ENCODE results near the gene BEND2.
"Not testable (repeated sequence)": the region's sequence is repeated elsewhere in the genome, so short reads cannot be mapped to it uniquely, and the experiment has no call there.

BEND2 gene

GRCh38 chrX:18220786-18221185, at the start of gene BEND2:
Gene BEND2 (minus strand): TSS chrX:18220886. CDS start chrX:18220750, 136 bp downstream.
- WGBS (ENCODE audit: insufficient coverage, insufficient read length): no CpG with 5 or more reads among the region's 19 CpGs
- no peak within 1 kb of the TSS for H3K4me3 ChIP-seq (ENCODE audit: low read length)

GRCh38 chrX:18255059-18255458, 34.4 kb upstream of the BEND2 start:
- Histone ChIP-seq H3K4me3 (ENCODE audit: low read length) (no peak overlapping the region), H3K36me3 (ENCODE audit: control insufficient read depth, insufficient read depth, low read length) (no peaks in the 10 kb centered on the region), H3K27ac (ENCODE audit: low read length) (no peak overlapping the region), H3K4me1 (ENCODE audit: control insufficient read depth, insufficient read depth, low read length) (no peaks in the 10 kb centered on the region), H3K9me3 (ENCODE audit: control insufficient read depth, insufficient read depth, low read length) (no peaks in the 10 kb centered on the region), H3K27me3 (ENCODE audit: control insufficient read depth, insufficient read depth, low read length) (no peaks in the 10 kb centered on the region)
- DNase-seq (ENCODE audit: low read depth, low spot score): no peak
- WGBS (ENCODE audit: insufficient coverage, insufficient read length): no CpG with 5 or more reads among the region's 1 CpG

More at GRCh38 chrX:18220786-18221185, at the start of gene BEND2:
- H3K4me1 ChIP-seq (ENCODE audit: control insufficient read depth, insufficient read depth, low read length): no peaks in the 10 kb centered on the region
- no peaks in the 10 kb centered on the region for H3K9me3 ChIP-seq (ENCODE audit: control insufficient read depth, insufficient read depth, low read length)
- no peaks in the 10 kb centered on the region for H3K36me3 ChIP-seq (ENCODE audit: control insufficient read depth, insufficient read depth, low read length)
- H3K27ac ChIP-seq (ENCODE audit: low read length): no peak within 1 kb of the TSS
- no peak for DNase-seq (ENCODE audit: low read depth, low spot score)
- no peaks in the 10 kb centered on the region for H3K27me3 ChIP-seq (ENCODE audit: control insufficient read depth, insufficient read depth, low read length)

DNA sequence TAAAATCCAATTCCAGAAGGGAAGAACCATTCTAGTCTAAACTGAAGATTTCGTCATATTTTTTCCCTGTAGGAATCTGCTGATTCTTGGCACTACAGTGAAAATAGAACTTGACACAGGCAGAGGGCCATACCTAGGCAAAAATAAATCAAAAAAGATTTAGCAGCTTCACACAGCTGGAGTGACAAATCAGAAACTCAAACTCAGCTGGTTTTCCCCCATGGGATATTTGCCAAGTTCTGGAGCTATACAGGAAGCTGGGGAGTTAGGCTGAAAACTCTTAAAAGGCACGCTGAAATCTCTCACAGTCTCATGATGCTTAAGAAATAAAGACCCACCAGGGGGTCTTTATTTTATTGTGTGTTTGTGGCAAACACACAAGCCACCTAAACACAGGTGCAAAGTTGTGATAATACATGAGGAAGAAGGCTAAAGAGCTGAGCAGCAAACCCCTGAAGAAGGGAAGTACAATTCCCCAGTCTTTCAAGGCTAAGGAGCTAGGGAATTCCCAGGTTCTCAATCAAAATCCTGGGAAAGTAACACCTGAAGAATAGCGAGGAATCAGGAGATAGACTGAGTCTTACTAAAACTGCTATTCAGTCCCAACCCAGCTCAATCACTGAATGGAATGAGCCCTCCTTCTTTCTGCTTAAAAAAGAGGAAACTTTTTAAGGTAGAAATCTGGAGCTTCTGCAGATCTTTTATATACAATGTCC, 32.1 kb upstream of the BEND2 start:
- DNase-seq (ENCODE audit: low read depth, low spot score): no peak
- no peaks in the 10 kb centered on the region for H3K9me3 ChIP-seq (ENCODE audit: control insufficient read depth, insufficient read depth, low read length)
- WGBS (ENCODE audit: insufficient coverage, insufficient read length): no CpG with 5 or more reads among the region's 3 CpGs
- no peaks in the 10 kb centered on the region for H3K36me3 ChIP-seq (ENCODE audit: control insufficient read depth, insufficient read depth, low read length)
- H3K27ac ChIP-seq (ENCODE audit: low read length): no peak overlapping the region
- H3K27me3 ChIP-seq (ENCODE audit: control insufficient read depth, insufficient read depth, low read length): no peaks in the 10 kb centered on the region
- H3K4me1 ChIP-seq (ENCODE audit: control insufficient read depth, insufficient read depth, low read length): no peaks in the 10 kb centered on the region
- H3K4me3 ChIP-seq (ENCODE audit: low read length): no peak overlapping the region

GRCh38 chrX:18229646-18230045, 9.0 kb upstream of the BEND2 start:
- WGBS (ENCODE audit: insufficient coverage, insufficient read length): no CpG with 5 or more reads among the region's 21 CpGs
- H3K4me3 ChIP-seq (ENCODE audit: low read length); H3K4me1 ChIP-seq (ENCODE audit: control insufficient read depth, insufficient read depth, low read length); H3K27ac ChIP-seq (ENCODE audit: low read length); DNase-seq (ENCODE audit: low read depth, low spot score); H3K9me3 ChIP-seq (ENCODE audit: control insufficient read depth, insufficient read depth, low read length); H3K36me3 ChIP-seq (ENCODE audit: control insufficient read depth, insufficient read depth, low read length); H3K27me3 ChIP-seq (ENCODE audit: control insufficient read depth, insufficient read depth, low read length): not testable (repeated sequence)

DNA sequence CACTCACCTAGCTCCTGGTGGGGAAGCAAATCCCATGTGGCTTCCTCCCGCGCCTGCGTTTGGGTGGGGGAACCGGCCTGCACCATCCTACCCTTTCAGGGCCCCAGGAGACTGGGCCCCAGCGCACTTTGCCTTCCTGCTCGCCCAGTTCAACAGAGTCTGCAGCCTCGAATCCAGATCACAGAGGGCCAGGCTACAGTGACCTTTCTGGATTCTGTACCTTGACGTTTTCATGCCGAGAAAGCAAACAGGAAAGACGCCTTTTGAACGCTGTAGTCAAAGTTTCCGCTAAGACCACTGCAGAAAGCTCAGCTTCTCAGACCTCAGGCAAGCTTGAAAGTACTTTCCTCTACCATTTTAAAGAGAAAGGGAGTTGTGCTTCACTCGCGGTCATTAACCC, 7.4 kb upstream of the BEND2 start:
- no peak for DNase-seq (ENCODE audit: low read depth, low spot score)
- no CpG with 5 or more reads among the region's 14 CpGs for WGBS (ENCODE audit: insufficient coverage, insufficient read length)
- Histone ChIP-seq H3K4me3 (ENCODE audit: low read length) (no peak overlapping the region), H3K27ac (ENCODE audit: low read length) (no peak overlapping the region), H3K9me3 (ENCODE audit: control insufficient read depth, insufficient read depth, low read length) (no peaks in the 10 kb centered on the region), H3K4me1 (ENCODE audit: control insufficient read depth, insufficient read depth, low read length) (peaks cover 1% of the 10 kb centered on the region; the same call in 1 of the 2 replicates), H3K27me3 (ENCODE audit: control insufficient read depth, insufficient read depth, low read length) (no peaks in the 10 kb centered on the region), H3K36me3 (ENCODE audit: control insufficient read depth, insufficient read depth, low read length) (no peaks in the 10 kb centered on the region)

DNA sequence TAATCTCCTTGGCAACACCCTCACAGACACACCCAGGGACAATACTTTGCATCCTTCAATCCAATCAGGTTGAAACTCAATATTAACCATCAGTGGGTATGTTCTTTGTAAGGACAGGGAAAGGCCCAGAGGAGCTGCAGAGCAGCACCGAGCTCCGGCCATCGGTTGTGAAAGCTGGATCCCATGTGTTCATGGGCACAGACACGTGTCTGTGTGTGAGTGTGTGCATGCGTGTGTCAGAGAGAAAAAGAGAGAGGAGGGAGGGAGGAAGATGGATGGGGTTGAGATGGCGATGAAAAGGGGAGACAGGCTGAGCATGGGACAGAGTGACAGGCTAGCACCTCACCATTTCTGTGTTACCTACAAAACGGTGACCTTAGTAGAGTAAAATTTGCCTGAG, 6.8 kb upstream of the BEND2 start:
- no peaks in the 10 kb centered on the region for H3K9me3 ChIP-seq (ENCODE audit: control insufficient read depth, insufficient read depth, low read length)
- 100% methylated on average over 1 of the region's 7 CpGs for WGBS (ENCODE audit: insufficient coverage, insufficient read length)
- H3K4me1 ChIP-seq (ENCODE audit: control insufficient read depth, insufficient read depth, low read length): peaks cover 1% of the 10 kb centered on the region; the same call in 1 of the 2 replicates
- H3K27ac ChIP-seq (ENCODE audit: low read length): no peak overlapping the region
- H3K36me3 ChIP-seq (ENCODE audit: control insufficient read depth, insufficient read depth, low read length): no peaks in the 10 kb centered on the region
- no peak for DNase-seq (ENCODE audit: low read depth, low spot score)
- no peak overlapping the region for H3K4me3 ChIP-seq (ENCODE audit: low read length)
- H3K27me3 ChIP-seq (ENCODE audit: control insufficient read depth, insufficient read depth, low read length): no peaks in the 10 kb centered on the region

- no peak overlapping the region for H3K4me3 ChIP-seq (ENCODE audit: low read length)
- no peaks in the 10 kb centered on the region for H3K27me3 ChIP-seq (ENCODE audit: control insufficient read depth, insufficient read depth, low read length)
- no peaks in the 10 kb centered on the region for H3K36me3 ChIP-seq (ENCODE audit: control insufficient read depth, insufficient read depth, low read length)
- WGBS (ENCODE audit: insufficient coverage, insufficient read length): no CpG with 5 or more reads among the region's 2 CpGs
- no peak overlapping the region for H3K27ac ChIP-seq (ENCODE audit: low read length)
- no peaks in the 10 kb centered on the region for H3K4me1 ChIP-seq (ENCODE audit: control insufficient read depth, insufficient read depth, low read length)
- DNase-seq (ENCODE audit: low read depth, low spot score): no peak
- no peaks in the 10 kb centered on the region for H3K9me3 ChIP-seq (ENCODE audit: control insufficient read depth, insufficient read depth, low read length)
Observed at GRCh38 chrX:18210470-18210869, 10.2 kb downstream of the BEND2 start.

- no peaks in the 10 kb centered on the region for H3K4me1 ChIP-seq (ENCODE audit: control insufficient read depth, insufficient read depth, low read length)
- WGBS (ENCODE audit: insufficient coverage, insufficient read length): no CpG with 5 or more reads among the region's 8 CpGs
Observed at GRCh38 chrX:18206657-18207056, 14.0 kb downstream of the BEND2 start.

GRCh38 chrX:18203631-18204030, 17.1 kb downstream of the BEND2 start:
- no peaks in the 10 kb centered on the region for H3K36me3 ChIP-seq (ENCODE audit: control insufficient read depth, insufficient read depth, low read length)
- H3K9me3 ChIP-seq (ENCODE audit: control insufficient read depth, insufficient read depth, low read length): no peaks in the 10 kb centered on the region
- H3K27ac ChIP-seq (ENCODE audit: low read length): no peak overlapping the region
- DNase-seq (ENCODE audit: low read depth, low spot score): no peak
- no peaks in the 10 kb centered on the region for H3K27me3 ChIP-seq (ENCODE audit: control insufficient read depth, insufficient read depth, low read length)
- no peak overlapping the region for H3K4me3 ChIP-seq (ENCODE audit: low read length)
- no peaks in the 10 kb centered on the region for H3K4me1 ChIP-seq (ENCODE audit: control insufficient read depth, insufficient read depth, low read length)
- no CpG with 5 or more reads among the region's 5 CpGs for WGBS (ENCODE audit: insufficient coverage, insufficient read length)

More at GRCh38 chrX:18206657-18207056, 14.0 kb downstream of the BEND2 start:
- Histone ChIP-seq H3K9me3 (ENCODE audit: control insufficient read depth, insufficient read depth, low read length) (no peaks in the 10 kb centered on the region), H3K4me3 (ENCODE audit: low read length) (no peak overlapping the region), H3K27ac (ENCODE audit: low read length) (no peak overlapping the region), H3K27me3 (ENCODE audit: control insufficient read depth, insufficient read depth, low read length) (no peaks in the 10 kb centered on the region), H3K36me3 (ENCODE audit: control insufficient read depth, insufficient read depth, low read length) (no peaks in the 10 kb centered on the region)
- no peak for DNase-seq (ENCODE audit: low read depth, low spot score)

GRCh38 chrX:18194688-18195087, 26.0 kb downstream of the BEND2 start:
- DNase-seq (ENCODE audit: low read depth, low spot score): no peak
- Histone ChIP-seq H3K9me3 (ENCODE audit: control insufficient read depth, insufficient read depth, low read length) (no peaks in the 10 kb centered on the region), H3K4me1 (ENCODE audit: control insufficient read depth, insufficient read depth, low read length) (no peaks in the 10 kb centered on the region), H3K36me3 (ENCODE audit: control insufficient read depth, insufficient read depth, low read length) (no peaks in the 10 kb centered on the region), H3K27me3 (ENCODE audit: control insufficient read depth, insufficient read depth, low read length) (no peaks in the 10 kb centered on the region), H3K4me3 (ENCODE audit: low read length) (no peak overlapping the region), H3K27ac (ENCODE audit: low read length) (no peak overlapping the region)
- WGBS (ENCODE audit: insufficient coverage, insufficient read length): no CpG with 5 or more reads among the region's 1 CpG

DNA sequence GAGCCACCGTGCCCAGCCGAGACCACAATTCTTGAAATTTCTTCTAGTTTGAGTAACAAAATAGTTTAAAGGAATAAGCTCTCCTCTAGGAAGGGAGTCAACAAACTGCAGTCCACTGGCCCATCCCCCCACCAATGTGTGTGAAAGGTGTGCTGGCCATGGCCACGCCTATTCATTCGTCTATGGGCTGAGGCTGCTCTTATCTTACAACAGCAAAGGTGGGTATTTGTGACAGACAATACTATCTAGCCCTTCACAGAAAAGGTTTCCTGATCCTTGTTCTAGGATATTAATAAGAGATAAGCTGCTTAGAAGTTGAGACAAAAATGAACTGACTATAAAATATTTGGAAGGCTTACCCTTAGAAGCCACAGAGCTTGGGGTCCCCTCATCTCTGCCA, 41.2 kb downstream of the BEND2 start:
- H3K9me3 ChIP-seq (ENCODE audit: control insufficient read depth, insufficient read depth, low read length): no peaks in the 10 kb centered on the region
- no peaks in the 10 kb centered on the region for H3K36me3 ChIP-seq (ENCODE audit: control insufficient read depth, insufficient read depth, low read length)
- H3K4me1 ChIP-seq (ENCODE audit: control insufficient read depth, insufficient read depth, low read length): no peaks in the 10 kb centered on the region
- DNase-seq (ENCODE audit: low read depth, low spot score): no peak
- no peak overlapping the region for H3K27ac ChIP-seq (ENCODE audit: low read length)
- no CpG with 5 or more reads among the region's 4 CpGs for WGBS (ENCODE audit: insufficient coverage, insufficient read length)
- H3K4me3 ChIP-seq (ENCODE audit: low read length): no peak overlapping the region
- no peaks in the 10 kb centered on the region for H3K27me3 ChIP-seq (ENCODE audit: control insufficient read depth, insufficient read depth, low read length)

Measured in iPS DF 6.9 (cell line).